ENCODE measurements around the gene ADGRG3.

DNA sequence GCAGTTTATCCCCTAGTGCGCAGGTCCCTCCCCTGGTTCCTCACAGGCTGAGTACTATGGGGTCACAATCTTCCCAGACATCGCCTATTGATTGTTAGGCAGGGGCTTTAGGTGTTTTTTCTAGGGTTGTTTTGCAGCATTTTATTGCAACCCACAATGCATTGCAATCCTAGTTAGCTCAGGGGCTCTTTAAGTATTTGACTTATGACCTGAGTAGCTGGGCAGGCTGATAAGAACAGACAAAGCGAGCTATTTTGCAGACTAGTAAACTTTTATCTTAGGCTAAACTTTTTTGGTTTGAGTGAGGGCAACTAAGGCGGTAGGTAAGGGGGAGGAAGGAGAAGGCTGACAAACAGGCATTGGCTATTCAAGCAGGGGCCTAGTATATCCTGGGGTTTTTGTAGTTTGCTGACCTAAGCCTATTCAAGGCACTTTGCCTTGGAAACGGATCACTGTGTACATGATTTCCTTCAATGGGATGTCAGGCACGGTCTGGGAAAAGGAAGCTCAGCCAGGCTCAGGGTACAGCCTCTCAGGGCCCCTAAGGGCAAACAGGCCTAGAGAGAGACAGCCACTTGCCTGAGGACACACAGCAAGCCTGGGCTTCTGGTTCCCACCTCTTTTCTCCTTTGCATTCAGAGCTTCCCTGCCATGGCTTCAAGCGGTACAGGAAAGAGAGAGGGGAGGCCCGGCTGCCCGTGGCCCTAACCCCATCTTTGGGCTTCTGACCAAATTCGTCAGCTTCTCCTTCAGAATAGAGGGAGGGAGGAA, 32.9 kb downstream of the ADGRG3 start:
- TF ChIP-seq, protein P1, sequence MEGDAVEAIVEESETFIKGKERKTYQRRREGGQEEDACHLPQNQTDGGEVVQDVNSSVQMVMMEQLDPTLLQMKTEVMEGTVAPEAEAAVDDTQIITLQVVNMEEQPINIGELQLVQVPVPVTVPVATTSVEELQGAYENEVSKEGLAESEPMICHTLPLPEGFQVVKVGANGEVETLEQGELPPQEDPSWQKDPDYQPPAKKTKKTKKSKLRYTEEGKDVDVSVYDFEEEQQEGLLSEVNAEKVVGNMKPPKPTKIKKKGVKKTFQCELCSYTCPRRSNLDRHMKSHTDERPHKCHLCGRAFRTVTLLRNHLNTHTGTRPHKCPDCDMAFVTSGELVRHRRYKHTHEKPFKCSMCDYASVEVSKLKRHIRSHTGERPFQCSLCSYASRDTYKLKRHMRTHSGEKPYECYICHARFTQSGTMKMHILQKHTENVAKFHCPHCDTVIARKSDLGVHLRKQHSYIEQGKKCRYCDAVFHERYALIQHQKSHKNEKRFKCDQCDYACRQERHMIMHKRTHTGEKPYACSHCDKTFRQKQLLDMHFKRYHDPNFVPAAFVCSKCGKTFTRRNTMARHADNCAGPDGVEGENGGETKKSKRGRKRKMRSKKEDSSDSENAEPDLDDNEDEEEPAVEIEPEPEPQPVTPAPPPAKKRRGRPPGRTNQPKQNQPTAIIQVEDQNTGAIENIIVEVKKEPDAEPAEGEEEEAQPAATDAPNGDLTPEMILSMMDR (IDR thresholded peaks at IDR 0.05) = no peak
- no peak for TF ChIP-seq EZH2phosphoT487 (IDR thresholded peaks at IDR 0.05)
